Esophagus squamous epithelium (tissue), 5 donors: ENCODE data around the gene DUS3L. TPM values are rescaled to one million over a fixed set of nuclear protein-coding genes. Genes with fewer than 3 reads are reported as not detected.

Experiments
- DNase-seq: peaks from one replicate; lab custom pipeline; 2025; lab: John Stamatoyannopoulos, UW
- H3K27ac ChIP-seq, 4 donors: fragments of 200-600 bp; sonication (generic); one replicate each; pipeline ENCODE4 v1.5.1; 2016 to 2019; ENCODE audit warnings: mild to moderate bottlenecking in 1 of 4
- H3K27me3 ChIP-seq, 4 donors: fragments of 200-600 bp; sonication (generic); 1 replicate in 3 of 4; 2 replicates in 1 of 4; pipeline versions ENCODE4 v1.5.1 to v1.6.0; 2017 to 2021; ENCODE audit warnings: antibody characterized with exemption in 1 of 4
- H3K36me3 ChIP-seq, 3 donors: fragments of 200-600 bp; sonication (generic); one replicate each; pipeline ENCODE4 v1.5.1; 2016 to 2019
- H3K4me1 ChIP-seq, 3 donors: fragments of 200-600 bp; sonication (generic); one replicate each; pipeline ENCODE4 v1.5.1; 2017 to 2019
- H3K4me3 ChIP-seq, 4 donors: fragments of 200-600 bp; sonication (generic); 1 replicate in 3 of 4; 2 replicates in 1 of 4; pipeline ENCODE4 v1.5.1; 2016 to 2019; ENCODE audit warnings: mild to moderate bottlenecking in 2 of 4, moderate library complexity in 1 of 4
- H3K9me3 ChIP-seq, 3 donors: fragments of 200-600 bp; sonication (generic); one replicate each; pipeline ENCODE4 v1.5.1; 2016 to 2019
- POLR2A ChIP-seq, 4 donors: fragments of 450-650 bp; IDR thresholded peaks; one replicate each; pipeline ENCODE4 v1.6.1; 2017; ENCODE audit warnings: antibody characterized with exemption in 4 of 4, mild to moderate bottlenecking in 4 of 4, moderate library complexity in 3 of 4
- WGBS, 2 donors: methylation state at CpG; one replicate each; pipeline ENCODE4 v1.1.5; 2018; 5-methylcytosine and 5-hydroxymethylcytosine counted together
- intact Hi-C: fragments of 100-400 bp; cut with DNase I; formaldehyde crosslinking; loops from one replicate; pipeline ENCODE4 v1.15.0; 2022
- total RNA-seq, 4 donors: library from RNA; depleted of rRNA; stranded (reverse); fragments of >200 nt; gene quantifications; one replicate each; pipeline ENCODE4 v1.1.0, GENCODE V29; 2016
- TF ChIP-seq, protein P1 (sequence below), 6 experiments: fragments of 450-650 bp in 4 of 6; fragments of 200-600 bp in 2 of 6; sonication (generic) in 2 of 6; IDR thresholded peaks; one replicate each; pipeline ENCODE4 v1.5.1; 2016 to 2019; ENCODE audit warnings: antibody characterized with exemption in 6 of 6, mild to moderate bottlenecking in 4 of 6, moderate library complexity in 4 of 6
- donor health status: DM: yes; HTN: yes; CAD: no.

Gene DUS3L
- total RNA-seq, 4 donors from 2014 or later: 19.2 to 45.8 (median 39.4) TPM

DNA sequence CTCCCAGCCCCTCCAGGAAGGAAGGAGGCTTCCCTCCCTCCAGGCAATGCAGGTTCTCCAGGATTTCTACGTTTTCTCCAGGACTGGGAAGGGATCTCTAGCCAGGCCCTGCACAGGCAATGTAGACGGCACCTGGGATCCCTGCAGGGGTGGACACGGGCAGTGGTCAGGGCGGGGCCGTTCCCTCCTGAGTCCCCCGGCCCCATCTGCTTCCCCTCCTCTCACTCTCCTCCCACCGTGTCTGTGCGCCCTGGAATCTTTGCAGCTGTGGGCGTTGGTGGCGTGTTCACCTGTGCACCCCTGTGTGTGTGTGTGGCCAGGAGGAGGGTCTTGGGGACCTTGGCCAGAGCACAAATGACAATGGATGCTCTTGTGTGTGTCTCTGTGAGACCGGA is 23.9 kb upstream of the DUS3L start:
- Histone ChIP-seq H3K4me3 (no peak overlapping the region), H3K36me3 (no peaks in the 10 kb centered on the region), H3K27ac (no peak overlapping the region), H3K27me3 (peaks cover 0 to 19% (median 0%) of the 10 kb centered on the region in 4 donors), H3K4me1 (peaks cover 0 to 6% (median 3%) of the 10 kb centered on the region in 3 donors), H3K9me3 (no peaks in the 10 kb centered on the region)
- 43 to 86% methylated on average over 1 to 5 of the region's 11 CpGs for WGBS, 2 donors
- TF ChIP-seq, protein P1, sequence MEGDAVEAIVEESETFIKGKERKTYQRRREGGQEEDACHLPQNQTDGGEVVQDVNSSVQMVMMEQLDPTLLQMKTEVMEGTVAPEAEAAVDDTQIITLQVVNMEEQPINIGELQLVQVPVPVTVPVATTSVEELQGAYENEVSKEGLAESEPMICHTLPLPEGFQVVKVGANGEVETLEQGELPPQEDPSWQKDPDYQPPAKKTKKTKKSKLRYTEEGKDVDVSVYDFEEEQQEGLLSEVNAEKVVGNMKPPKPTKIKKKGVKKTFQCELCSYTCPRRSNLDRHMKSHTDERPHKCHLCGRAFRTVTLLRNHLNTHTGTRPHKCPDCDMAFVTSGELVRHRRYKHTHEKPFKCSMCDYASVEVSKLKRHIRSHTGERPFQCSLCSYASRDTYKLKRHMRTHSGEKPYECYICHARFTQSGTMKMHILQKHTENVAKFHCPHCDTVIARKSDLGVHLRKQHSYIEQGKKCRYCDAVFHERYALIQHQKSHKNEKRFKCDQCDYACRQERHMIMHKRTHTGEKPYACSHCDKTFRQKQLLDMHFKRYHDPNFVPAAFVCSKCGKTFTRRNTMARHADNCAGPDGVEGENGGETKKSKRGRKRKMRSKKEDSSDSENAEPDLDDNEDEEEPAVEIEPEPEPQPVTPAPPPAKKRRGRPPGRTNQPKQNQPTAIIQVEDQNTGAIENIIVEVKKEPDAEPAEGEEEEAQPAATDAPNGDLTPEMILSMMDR (IDR thresholded peaks at IDR 0.05): no peak
- no peak for TF ChIP-seq POLR2A (IDR thresholded peaks at IDR 0.05)
- intact Hi-C loops: no loop called here
- no peak for DNase-seq

DNA sequence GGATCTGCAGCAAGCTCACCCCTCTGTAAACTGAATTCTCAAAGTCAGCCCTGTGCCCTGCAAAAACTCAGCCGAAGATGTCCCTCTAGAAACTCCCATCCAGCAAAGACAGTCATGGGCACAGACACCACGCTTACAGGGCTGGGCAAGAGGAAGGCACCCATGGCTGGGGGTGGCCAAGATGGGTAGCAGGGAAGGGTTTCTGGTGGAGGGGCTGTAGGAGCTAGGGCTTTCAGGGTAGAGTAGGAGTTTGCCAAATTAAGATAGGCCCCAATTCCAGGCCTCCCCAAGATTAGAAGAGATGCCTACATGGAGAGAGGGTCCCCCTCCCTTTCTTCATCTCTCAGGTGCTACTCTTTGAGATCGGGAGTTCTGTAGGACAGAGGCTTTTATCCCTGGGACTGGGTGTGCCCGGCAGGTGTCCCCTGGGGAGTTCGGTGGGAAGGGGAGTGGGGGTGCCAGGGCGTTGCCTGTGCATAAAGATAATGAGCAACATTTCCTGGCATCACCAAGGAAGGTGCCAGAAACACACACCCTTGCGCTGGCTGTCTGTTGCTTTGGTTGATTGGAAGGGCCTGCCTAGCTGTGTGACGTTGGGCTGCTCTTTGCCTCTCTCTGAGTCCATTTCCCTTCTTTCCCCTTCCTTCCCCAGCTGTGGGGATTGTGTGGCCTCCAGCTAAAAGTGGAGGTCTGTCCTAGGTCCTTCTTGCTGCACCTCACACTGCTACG is 23.3 kb upstream of the DUS3L start:
- Histone ChIP-seq H3K9me3 (no peaks in the 10 kb centered on the region), H3K36me3 (no peaks in the 10 kb centered on the region), H3K27me3 (peaks cover 0 to 19% (median 0%) of the 10 kb centered on the region in 4 donors), H3K4me1 (peaks cover 0 to 6% (median 3%) of the 10 kb centered on the region in 3 donors), H3K27ac (no peak overlapping the region), H3K4me3 (no peak overlapping the region)
- TF ChIP-seq POLR2A (IDR thresholded peaks at IDR 0.05): no peak
- TF ChIP-seq, protein P1 (IDR thresholded peaks at IDR 0.05): no peak
- intact Hi-C loops: no loop called here
- WGBS, 2 donors: 17 to 63% methylated on average over 6 of the region's 9 CpGs
- no peak for DNase-seq

DNA sequence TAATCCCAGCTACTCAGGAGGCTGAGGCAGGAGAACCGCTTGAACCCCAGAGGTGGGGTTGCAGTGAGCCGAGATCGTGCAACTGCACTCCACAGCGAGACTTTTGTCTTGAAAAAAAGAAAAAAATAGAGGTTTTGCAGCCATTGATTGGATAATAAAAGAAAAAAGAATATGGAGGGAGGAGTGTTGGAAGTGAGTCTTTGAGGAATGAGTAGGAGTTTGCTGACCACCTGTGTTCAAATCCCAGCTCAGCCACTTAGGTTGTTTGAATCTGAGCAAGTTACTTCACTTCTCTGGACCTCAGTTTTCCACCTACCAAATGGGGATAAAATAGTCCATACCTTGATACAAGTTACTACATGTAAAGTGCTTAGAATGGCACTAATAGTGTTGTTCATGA is 20.2 kb upstream of the DUS3L start:
- Histone ChIP-seq H3K4me3 (no peak overlapping the region), H3K27me3 (peaks cover 0 to 11% (median 0%) of the 10 kb centered on the region in 4 donors), H3K27ac (no peak overlapping the region), H3K4me1 (peaks cover 0 to 7% (median 3%) of the 10 kb centered on the region in 3 donors), H3K36me3 (no peaks in the 10 kb centered on the region), H3K9me3 (no peaks in the 10 kb centered on the region)
- intact Hi-C loops: no loop called here
- WGBS, 2 donors: 95% methylated on average over 4 of the region's 4 CpGs
- no peak for TF ChIP-seq POLR2A (IDR thresholded peaks at IDR 0.05)
- TF ChIP-seq, protein P1 (IDR thresholded peaks at IDR 0.05): no peak
- DNase-seq: no peak

DNA sequence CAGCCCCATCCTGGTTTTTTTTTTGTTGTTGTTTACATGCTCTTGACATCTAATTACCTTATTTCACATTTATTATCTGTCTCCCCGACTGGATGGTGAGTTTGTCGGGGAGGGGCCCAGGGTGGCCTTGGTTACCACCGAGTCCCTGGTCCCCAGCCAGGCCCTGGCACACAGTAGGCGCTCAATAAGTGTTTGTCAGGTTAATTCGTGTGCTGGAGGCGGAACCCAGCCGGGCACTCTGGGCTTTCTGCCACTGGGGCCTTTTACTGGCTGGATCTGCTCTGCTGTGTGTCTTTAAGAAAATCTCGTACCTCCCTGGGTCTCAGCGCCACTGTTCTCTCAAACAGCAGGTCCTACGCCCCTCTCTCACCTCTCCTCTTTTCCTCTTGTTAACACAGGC is 18.5 kb upstream of the DUS3L start:
- peaks cover 0 to 19% (median 0%) of the 10 kb centered on the region in 4 donors for H3K27me3 ChIP-seq
- TF ChIP-seq, protein P1 (IDR thresholded peaks at IDR 0.05): no peak
- TF ChIP-seq POLR2A (IDR thresholded peaks at IDR 0.05): no peak
- intact Hi-C loops: no loop called here
- H3K36me3 ChIP-seq: no peaks in the 10 kb centered on the region
- 52 to 63% methylated on average over 5 to 10 of the region's 10 CpGs for WGBS, 2 donors
- H3K4me1 ChIP-seq: peaks cover 2 to 14% (median 8%) of the 10 kb centered on the region in 3 donors
- H3K9me3 ChIP-seq: no peaks in the 10 kb centered on the region
- no peak overlapping the region for H3K27ac ChIP-seq
- H3K4me3 ChIP-seq: no peak overlapping the region
- no peak for DNase-seq

DNA sequence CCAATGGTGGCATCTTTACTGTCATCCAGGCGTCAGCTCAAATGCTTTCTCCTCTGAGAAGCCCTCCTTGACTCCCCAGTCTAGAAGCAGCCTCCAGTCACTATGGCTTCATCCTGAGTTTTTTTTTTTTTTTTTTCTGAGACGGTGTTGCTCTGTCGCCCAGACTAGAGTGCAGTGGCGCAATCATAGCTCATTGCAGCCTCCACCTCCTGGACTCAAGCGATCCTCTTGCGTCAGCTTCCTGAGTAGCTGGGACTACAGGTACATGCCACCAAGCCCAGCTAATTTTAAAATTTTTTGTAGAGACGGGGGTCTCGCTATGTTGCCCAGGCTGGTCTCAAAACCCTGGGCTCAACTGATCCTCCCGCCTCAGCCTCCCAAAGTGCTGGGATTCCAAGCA is 18.1 kb upstream of the DUS3L start:
- TF ChIP-seq, protein P1 (IDR thresholded peaks at IDR 0.05): no peak
- no peak for TF ChIP-seq POLR2A (IDR thresholded peaks at IDR 0.05)
- Histone ChIP-seq H3K27me3 (peaks cover 0 to 22% (median 0%) of the 10 kb centered on the region in 4 donors), H3K9me3 (no peaks in the 10 kb centered on the region), H3K4me1 (peaks cover 4 to 19% (median 13%) of the 10 kb centered on the region in 3 donors), H3K4me3 (no peak overlapping the region), H3K36me3 (no peaks in the 10 kb centered on the region), H3K27ac (no peak overlapping the region)
- DNase-seq: no peak
- WGBS, 2 donors: 69 to 77% methylated on average over 6 to 9 of the region's 9 CpGs
- intact Hi-C loops: no loop called here
